ENCODE measurements around the gene ZFP28. TPM values are rescaled to one million over a fixed set of nuclear protein-coding genes. Genes with fewer than 3 reads are reported as not detected.
A peak's percentile ranks its signal among the peaks of the same experiment; 100 is the strongest.

Gene ZFP28
- polyA plus RNA-seq, 1 of the 3 experiments (the other 2 are of a cell fraction), result 3.5 TPM

GRCh38 chr19:56567274-56568120, 28.7 kb downstream of the ZFP28 start, which contains the start of gene ZNF470:
TSS of gene ZNF470 (plus strand) at chr19:56567468. CDS start at chr19:56570312, 2,844 bp downstream.
- Histone ChIP-seq H3K4me1 (ENCODE audit: control insufficient read depth in 1 of 2, insufficient read depth in 2 of 2, low read depth in 1 of 2, low read length in 1 of 2) (peaks cover 0 to 4% of the 10 kb centered on the region in 2 experiments; a peak in 1 of 4 replicates), H3K36me3 (replicated peaks in 1 of 2; ENCODE audit: control insufficient read depth in 1 of 2, insufficient read depth in 2 of 2, low read length in 1 of 2) (peaks cover 25 to 48% of the 10 kb centered on the region in 2 experiments), H3K27me3 (ENCODE audit: insufficient read depth) (no peaks in the 10 kb centered on the region), H3K4me2 (peak within 1 kb of the TSS; percentile 85), H3K9me2 (no peaks in the 10 kb centered on the region), H3K9ac (peak within 1 kb of the TSS; percentile 69), H3K4me3 (ENCODE audit: low read depth in 2 of 2, low read length in 1 of 2) (peak within 1 kb of the TSS; percentile 91 to 97), H2AFZ (ENCODE audit: low read depth) (peak within 1 kb of the TSS; percentile 97), H3F3A (replicated peaks; ENCODE audit: insufficient read depth) (peaks cover 6% of the 10 kb centered on the region), H3K9me3 (peaks cover 39% of the 10 kb centered on the region; the same call in 1 of the 2 replicates), H3K27ac (ENCODE audit: low read depth in 2 of 2, low read length in 1 of 2) (peak within 1 kb of the TSS; percentile 5 to 89; a peak in 3 of 4 replicates), H3K79me2 (ENCODE audit: insufficient read depth) (no peaks in the 10 kb centered on the region; the same call in 1 of the 2 replicates), H4K20me1 (ENCODE audit: insufficient read depth) (no peaks in the 10 kb centered on the region)
- ChIA-PET CTCF (no interaction called here), POLR2A (interaction anchor here (0.6 kb wide), 1 partner anchor 447 kb away, joined by 4 read pairs; no protein-coding TSS in a partner anchor)
- DNase-seq, result peak; percentile 95
- WGBS (ENCODE audit: low lambda C conversion rate), result 12% methylated on average over 34 of the region's 66 CpGs
- TF ChIP-seq REST (IDR thresholded peaks at IDR 0.05; ENCODE audit: low read depth, low read length), result no peak
- TF ChIP-seq ZBTB33 (IDR thresholded peaks at IDR 0.05; ENCODE audit: borderline replicate concordance, low read depth), result no peak
- TF ChIP-seq GABPA (IDR thresholded peaks at IDR 0.05; ENCODE audit: low read depth), result peak; percentile 82
- TF ChIP-seq RAD21 (IDR thresholded peaks at IDR 0.05; ENCODE audit: low read length), result no peak
- peak; percentile 29 for TF ChIP-seq CHD2 (IDR thresholded peaks at IDR 0.05; ENCODE audit: low read length, partially characterized antibody)
- no peak for TF ChIP-seq EZH2phosphoT487 (IDR thresholded peaks at IDR 0.05; ENCODE audit: borderline replicate concordance, low read depth)
- no peak for TF ChIP-seq MEF2A (IDR thresholded peaks at IDR 0.05; ENCODE audit: borderline replicate concordance, low read depth)
- TF ChIP-seq JUND (IDR thresholded peaks at IDR 0.05), result no peak
- TF ChIP-seq PBX3 (IDR thresholded peaks at IDR 0.05), result no peak
- peak; percentile 65; the same call in 1 of the 2 replicates for TF ChIP-seq MAX (IDR thresholded peaks at IDR 0.05; ENCODE audit: low read depth)
- no peak for TF ChIP-seq GATA2 (CRISPR knock-in tag; IDR thresholded peaks at IDR 0.05)
- no peak for TF ChIP-seq FOSL2 (IDR thresholded peaks at IDR 0.05; ENCODE audit: borderline replicate concordance, low read depth)
- no peak for TF ChIP-seq YY1 (IDR thresholded peaks at IDR 0.05; ENCODE audit: low read depth)
- no peak for TF ChIP-seq EP300 (IDR thresholded peaks at IDR 0.05; ENCODE audit: borderline replicate concordance in 1 of 2, low read depth in 1 of 2, low read length in 1 of 2)
- peak; percentile 88 for TF ChIP-seq RFX5 (IDR thresholded peaks at IDR 0.05; ENCODE audit: low read length)
- TF ChIP-seq NRF1 (IDR thresholded peaks at IDR 0.05; ENCODE audit: low read depth, low read length), result peak; percentile 40
- TF ChIP-seq USF1 (IDR thresholded peaks at IDR 0.05; ENCODE audit: borderline replicate concordance, low read depth), result no peak
- TF ChIP-seq RXRA (IDR thresholded peaks at IDR 0.05; ENCODE audit: borderline replicate concordance, low read depth), result no peak
- peak; percentile 77 for TF ChIP-seq MXI1 (IDR thresholded peaks at IDR 0.05; ENCODE audit: low read depth, low read length)
- TF ChIP-seq CTCF (IDR thresholded peaks at IDR 0.05), result no peak
- no peak for TF ChIP-seq TEAD4 (IDR thresholded peaks at IDR 0.05; ENCODE audit: borderline replicate concordance, insufficient read depth)
- no peak for TF ChIP-seq SIN3A (IDR thresholded peaks at IDR 0.05; ENCODE audit: borderline replicate concordance, low read depth, low read length)
- peak; percentile 95 for TF ChIP-seq ELF1 (IDR thresholded peaks at IDR 0.05)
